Measurements from ENCODE around the gene GABRB2.

GABRB2 gene

DNA sequence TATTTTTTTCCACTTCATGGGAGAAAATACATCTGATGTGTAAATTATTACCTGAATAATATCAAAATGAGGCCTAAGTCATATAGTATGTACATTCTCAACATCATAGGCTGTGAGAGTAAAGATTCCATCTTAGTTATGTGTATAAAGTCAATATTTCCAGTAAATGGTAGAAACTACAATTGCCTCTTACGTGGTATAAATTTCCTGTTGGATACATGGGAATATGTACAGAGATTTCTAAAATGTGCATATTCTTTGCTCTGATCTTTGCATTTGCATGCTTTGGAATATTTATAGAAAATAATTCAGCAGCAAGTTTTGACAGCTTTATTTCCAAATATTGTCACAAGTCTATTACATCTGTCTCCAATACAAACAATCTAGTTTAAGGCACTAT lies 78.8 kb downstream of the GABRB2 start:
- no peak for FAIRE-seq

DNA sequence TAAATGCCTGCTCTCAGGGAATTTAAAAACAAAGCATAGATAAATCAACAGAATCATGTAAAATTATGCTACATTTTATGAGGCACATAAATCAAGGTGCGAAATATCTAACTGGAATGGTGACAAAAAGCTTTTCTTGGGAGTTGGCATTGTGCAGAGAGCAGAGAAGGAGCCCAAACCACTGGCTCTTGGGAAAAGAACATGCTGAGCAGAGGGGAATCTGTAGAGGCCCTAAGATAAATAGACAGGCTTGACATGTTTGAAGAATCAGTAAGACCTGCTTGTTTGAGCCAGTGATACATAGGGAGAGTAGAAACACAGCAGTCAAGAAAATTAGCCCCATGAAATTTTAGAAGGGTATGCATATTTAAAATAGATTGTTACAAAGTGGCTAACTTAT lies 85.8 kb downstream of the GABRB2 start:
- no peak for FAIRE-seq

DNA sequence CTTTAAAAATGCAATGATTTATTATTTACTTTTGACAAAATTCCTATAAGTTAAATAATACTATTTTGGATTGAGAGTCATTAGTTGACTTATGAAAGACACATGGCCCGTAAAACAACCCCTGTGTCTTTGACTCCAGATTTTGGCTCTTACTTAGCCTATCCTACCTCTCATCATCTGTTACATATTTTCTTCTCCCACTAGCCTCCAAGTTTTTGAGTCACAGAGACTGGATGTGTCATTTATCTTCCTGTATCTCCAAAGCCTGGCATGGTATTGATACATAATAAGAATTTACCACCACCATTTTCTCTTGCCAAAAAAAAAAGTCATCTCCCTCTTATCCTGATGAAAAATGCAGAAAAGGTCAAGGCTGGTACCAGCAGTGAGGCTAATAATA lies 99.9 kb downstream of the GABRB2 start:
- FAIRE-seq: no peak

DNA sequence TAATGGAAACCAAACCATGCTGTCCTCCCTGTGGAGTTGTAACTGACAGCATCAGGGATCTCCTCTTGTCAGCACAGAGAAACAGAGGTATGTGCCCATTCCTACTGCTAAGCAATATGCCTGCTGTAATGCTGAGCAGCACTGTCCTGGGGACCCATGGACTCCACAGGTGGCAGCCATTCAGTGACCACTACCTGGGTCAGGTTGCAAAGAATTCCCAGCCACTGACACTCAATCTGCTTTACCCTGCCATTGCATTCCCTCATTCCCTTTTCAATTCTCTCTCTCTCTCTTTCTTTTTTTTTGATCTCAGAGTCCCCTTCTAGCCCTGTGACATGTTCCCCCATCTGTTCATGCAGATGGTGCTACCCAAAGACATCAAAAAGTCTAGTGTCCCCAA lies 104.1 kb downstream of the GABRB2 start:
- FAIRE-seq: no peak

DNA sequence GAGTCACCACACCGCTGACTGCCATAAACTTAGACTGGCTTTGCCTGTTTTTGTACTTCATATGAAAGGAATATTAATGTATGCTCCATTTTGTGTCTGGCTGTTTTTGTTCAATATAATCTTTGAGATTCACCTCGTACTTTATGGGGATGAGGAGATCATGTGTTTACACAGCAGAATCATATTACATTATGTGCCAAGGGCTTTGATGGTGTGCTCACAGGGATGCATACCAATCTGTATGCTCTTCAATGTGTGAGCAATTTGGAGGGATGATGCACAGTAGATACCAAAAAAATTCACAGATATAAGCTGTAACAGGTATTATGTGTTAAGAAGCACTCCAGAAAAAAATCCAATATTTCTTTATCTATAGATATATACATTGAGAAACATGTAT lies 113.7 kb downstream of the GABRB2 start:
- no peak for FAIRE-seq

DNA sequence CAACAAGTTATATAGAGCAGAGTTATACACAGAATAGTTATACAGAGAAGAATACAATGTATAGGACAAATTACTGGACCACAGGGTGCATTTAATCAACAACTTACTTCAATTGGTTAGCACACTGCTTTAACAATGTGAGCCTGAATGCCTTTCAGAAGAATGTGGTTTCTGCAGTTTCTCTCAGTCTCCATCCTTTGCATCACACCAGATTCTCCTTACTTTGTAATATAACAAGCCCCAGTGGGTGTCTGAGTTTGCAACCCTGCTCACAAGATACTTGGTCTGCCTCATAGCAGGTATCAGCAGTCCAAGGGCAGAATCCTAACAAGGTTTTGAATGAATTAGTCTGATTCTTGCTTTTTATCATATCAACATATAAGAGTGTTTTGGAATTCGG lies 114.6 kb downstream of the GABRB2 start:
- FAIRE-seq: no peak

DNA sequence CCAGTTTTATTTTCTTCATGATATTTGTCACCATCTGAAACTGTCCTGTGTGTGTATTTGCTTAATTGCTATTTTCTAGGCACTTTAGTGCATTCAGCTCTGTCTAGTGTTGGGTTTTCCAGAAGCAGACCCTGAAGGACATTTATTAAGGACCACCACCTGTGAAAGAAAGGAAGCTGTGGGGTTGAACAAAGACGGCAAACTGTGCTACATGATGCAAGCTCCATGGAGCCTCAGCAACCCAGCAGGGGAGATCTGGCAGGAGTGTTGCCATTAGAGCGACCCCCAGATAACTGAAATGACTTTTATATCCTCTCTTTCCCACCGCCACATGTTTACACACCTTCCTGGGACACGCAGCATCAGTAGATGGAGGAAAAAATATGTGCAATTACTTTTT lies 125.5 kb downstream of the GABRB2 start:
- FAIRE-seq: no peak

DNA sequence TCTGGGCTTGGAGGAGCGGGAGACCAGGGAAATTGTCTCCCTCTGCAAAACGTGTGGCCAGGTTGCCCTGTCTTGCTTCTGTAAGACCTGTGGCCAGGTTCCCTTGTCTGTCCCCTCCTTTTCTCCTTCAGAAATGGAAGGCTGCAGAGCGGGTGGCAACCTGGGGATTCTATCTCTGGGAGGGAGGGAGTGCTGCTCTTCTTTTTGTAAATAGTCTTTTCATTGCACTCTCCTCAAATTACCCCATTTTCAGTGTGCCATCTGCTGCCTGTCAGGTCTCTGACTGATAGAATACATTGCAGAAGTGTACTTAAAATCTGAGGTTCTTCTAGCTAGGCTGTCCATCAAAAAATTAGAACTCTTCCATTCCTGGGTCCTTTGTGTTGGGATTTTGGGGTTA lies 126.0 kb downstream of the GABRB2 start:
- no peak for FAIRE-seq

DNA sequence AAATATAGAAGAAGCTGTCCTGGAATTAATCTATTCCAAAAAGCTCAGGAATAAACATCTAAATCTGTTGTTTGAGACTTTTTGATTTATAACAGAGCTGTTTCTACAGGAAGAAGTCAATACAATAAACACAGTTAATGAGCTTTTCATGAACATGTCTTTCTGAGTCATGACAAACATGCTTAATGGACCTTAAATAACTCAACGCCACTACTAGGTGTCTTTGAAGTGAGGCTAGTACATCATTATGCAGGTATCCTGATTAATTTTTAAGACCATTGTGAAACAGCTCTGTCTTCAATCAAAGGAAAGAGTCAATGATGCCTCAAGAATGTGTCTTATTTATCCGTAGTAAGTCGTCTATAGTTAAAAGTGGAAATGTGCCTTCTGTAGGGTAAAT lies 131.6 kb downstream of the GABRB2 start:
- no peak for FAIRE-seq

DNA sequence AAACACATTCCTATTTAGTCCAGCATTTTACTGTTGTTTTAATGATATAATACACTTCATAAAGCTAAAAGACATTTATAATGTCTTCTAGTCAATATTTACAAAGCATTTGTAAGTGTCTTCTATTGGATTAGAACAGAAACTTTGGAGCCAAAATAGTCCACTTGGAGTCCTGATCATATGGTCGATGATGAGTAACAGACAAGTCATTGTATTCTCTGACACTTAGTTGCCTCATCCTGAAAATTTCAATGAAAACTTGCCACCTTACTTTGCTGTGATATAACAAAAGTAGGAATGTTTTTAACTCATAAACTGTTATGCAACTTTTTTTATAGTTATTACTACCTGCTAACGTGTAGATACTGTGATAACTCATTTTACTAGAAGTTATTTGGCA lies 132.5 kb downstream of the GABRB2 start:
- FAIRE-seq: no peak

DNA sequence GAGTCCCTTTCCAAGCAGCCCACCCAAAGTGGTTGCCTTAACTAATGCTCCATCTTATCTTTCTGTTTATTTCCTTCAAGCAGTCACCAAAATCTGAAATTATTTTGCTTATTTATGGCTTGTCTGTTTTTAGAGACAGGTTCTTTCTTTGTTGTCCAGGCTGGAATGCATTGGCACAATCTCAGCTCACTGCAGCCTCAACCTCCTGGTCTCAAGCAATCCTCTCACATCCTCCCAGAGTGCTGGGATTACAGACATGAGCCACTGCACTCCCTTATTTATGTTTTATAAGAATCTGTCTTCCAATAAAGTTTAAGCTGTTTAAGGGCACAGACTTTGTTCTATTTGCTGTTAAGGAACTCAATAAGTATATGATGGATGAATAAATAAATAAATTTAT lies 133.7 kb downstream of the GABRB2 start:
- FAIRE-seq: no peak

DNA sequence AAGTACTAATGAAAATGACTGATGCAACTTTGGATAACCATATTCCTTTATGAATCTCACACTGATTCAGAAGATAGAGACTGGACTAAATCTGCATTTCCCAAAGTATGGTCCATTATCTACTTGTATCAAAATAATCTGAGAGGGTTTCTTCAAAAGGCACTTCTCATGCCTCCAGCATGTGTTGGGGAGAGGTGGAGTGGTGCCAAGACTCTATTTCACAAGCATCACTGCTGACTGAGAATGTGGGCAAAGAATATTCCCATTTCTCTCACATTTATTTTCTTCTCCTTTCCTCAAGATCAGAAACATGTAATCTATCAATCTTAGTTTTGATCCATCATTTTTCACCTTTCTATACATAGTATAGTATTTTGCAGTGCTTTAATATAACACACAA lies 135.4 kb downstream of the GABRB2 start:
- FAIRE-seq: no peak

DNA sequence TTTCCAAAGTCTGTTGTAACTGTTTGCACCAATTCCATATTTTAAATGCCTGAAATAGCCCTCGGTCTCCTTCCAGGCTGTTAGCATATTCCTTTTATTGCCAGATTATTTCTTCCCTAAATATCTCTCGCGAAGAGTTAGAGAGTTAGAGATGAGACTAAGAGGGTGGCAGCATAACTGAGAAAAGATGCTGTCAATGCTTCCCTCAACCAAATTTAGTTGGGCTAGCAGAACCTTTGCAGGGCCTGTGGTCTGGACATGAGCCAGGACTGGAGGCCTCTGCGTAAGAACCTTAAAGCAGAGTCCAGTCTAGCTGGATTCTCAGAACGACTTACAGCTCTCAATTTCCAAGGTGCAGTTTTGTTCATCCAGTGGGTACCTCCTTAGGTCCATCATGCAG lies 135.9 kb downstream of the GABRB2 start:
- FAIRE-seq: no peak

DNA sequence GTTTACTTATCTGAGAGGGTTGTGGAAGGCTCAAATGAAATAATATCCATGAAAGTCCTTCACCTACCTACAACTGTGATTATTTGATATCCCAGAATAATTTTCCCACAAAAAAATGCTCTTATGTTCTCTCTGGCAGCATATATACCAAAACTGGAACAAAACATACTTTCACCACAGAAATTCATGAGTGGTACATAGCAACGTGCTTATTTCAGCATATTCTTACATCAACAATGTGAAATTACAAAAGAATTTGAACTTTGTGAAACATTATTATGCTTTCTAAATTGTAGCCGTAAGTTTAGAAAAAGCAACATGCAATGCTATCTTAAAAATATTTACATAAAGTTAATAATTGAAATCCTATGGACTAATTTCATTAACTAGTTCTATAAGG lies 137.1 kb downstream of the GABRB2 start:
- FAIRE-seq: no peak

DNA sequence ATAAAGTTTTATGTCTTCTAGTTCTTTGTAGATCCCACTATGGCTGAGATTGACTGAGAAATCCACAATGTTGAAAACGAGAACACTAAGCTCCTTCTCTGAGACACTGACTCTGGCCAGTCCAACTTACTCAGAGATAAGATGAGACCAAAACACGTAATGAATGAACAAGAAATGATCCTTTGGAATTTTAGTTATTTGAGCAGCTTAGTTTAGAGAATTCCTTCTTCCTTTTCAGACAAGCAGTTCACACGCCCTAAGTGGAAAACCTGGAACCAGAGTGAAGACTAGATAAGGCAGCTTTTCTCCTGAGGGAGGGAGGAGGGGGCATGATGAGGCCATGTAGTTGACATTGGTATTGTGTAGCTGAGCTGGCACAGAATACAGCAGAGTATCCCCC lies 139.6 kb downstream of the GABRB2 start:
- FAIRE-seq: no peak

DNA sequence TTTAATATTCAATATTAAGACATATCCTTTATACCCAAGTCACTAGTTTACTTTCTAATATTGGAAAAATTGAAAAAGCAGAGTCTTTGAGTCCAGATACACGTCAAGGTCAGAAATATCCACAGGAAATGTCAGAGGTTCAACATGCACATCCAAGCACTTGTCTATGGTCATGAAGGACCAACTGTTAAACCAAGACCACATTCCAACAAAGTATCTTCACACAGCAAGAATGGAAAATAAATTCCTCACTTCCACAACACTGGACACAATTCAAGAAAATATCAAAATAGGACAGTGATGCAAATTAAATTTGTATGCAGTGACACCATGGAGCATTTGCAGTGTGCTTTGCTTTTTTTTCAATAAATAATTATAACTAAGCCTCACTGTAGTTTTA lies 142.5 kb downstream of the GABRB2 start:
- no peak for FAIRE-seq

DNA sequence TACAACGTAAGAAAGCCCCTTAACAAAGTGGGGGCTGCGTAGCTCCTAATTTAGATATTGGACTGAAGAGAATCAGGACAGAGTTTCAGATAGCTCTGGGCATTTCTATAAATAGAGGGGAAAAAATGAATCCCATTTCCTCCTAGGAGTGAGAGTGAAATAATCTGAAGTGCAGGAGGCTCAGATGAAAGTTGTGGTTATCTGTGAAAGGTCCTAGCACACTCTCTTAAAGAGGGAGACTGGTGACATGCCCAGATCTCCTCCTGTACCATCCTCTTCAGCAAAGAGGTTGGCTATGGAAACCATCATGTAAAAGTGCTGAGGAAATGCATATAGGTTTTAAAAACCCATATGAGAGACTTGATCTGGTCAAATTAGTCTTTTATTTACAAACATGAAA lies 143.4 kb downstream of the GABRB2 start:
- FAIRE-seq: no peak

DNA sequence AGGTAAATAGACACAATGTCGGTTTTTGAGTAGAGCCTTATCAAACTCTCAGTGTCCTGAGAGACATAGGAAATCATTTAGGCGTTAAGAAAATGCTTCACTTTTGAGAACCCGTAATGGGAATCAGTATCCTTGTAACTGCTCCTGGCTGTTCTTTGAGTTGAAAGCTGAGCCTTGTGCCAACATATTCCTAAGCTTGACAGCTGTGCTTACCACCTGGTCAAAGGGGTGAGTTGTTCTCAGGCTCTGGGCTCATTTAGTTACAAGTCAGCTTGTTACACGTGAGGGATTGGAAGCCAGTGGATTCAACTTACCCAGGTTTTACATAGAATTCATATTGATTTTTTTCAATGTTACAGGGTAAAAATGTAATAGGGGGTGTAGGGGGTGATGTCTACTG lies 145.9 kb downstream of the GABRB2 start:
- no peak for FAIRE-seq

DNA sequence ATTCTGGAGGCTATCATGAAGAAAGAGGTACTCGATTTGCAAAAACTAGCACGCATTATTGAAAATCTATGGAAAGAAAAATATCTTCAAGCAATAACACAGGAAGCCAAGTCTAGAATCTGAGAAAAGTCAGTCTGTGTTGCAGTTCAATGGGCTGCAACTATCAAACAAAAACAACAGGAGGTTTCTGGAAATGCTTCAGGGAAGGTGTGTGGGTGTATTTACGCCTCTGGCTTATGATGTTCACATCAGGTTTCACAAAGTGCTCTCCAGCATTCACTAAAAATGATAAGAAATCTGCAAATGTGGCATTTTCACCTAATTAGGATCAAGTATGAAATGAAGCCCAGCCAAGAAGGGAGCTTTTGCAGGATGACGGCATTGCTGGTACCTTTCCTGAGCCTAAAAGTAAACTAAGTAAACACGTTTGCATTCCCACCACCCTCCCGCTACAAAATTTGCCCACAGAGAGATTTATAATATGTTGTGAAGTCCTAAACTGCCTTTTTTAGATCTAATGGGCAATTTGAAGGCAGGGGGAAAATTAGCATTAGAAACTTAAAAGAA lies 146.4 kb downstream of the GABRB2 start:
- no peak for FAIRE-seq

DNA sequence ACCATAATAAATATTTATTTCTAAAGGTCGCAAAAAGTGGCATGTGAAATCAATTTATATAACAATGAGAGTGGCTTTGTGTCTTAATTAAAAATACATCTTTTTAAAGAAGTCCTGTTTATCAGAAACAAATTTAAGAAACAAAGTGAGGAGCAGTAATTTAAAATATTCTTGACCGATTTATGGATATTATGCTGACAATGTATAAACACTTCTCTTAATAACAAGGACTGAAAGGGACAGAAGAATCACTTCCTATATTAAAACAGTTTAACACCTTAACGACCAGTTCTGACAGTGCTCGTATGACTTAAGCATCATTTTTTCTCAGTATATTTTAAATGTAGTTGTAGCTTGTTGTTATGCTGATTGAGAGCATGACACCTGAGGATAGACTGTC lies 149.1 kb downstream of the GABRB2 start:
- FAIRE-seq: no peak

DNA sequence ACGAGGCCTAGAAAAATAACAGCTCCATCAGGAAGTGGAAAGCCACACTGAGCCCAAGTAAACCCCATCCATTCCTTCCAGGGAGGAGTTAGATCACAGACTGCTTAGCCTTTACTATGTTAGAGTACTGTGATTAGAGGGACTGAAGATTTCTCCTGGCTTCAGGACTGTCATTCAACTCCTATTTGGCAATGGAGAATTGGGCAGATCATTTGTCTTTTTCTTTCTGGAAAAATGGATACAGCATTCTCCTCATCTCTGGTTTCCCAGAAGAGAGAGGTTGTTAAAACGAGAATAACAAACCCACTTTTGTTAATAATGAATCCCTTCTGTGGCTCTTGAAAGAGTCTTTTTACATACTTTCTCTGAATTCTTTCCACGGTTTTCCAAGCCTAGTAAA lies 150.4 kb downstream of the GABRB2 start:
- no peak for FAIRE-seq

DNA sequence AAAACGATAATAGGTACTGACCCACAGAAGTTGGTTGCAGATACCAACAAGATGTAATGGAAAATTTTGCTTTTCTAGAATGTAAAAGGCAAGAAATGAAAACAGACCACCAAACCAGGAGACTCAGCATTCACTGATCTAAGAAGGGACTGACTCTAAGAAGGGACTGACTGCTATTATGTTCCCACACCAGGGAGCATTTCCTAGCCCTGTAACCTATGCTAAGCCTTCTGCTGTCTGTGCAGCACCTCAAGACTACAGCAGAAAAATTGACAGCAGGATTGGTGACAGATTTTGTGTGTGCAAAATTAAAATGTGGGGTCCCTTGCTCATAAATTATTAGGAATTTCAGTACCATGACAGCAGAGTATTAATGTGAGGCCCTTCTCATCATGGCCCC lies 154.8 kb downstream of the GABRB2 start:
- FAIRE-seq: no peak

DNA sequence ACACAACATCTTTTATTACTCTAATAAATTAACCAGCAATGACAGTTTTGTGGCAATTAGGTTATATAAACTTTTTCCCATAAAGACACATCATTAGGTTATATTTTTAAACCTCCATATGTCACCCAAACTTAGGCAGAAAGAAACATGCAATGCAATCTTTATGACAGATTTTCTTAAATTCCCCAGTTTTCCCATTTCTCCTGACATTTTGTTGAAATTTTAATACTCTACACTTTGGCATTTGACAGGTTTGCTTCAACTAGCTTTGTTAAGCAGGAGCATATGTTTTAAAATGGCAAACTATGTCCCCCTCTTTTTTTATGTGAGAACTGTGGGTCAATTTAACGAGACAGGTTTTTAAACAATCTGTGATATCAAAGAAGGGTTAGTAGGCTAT lies 155.5 kb downstream of the GABRB2 start:
- FAIRE-seq: no peak

DNA sequence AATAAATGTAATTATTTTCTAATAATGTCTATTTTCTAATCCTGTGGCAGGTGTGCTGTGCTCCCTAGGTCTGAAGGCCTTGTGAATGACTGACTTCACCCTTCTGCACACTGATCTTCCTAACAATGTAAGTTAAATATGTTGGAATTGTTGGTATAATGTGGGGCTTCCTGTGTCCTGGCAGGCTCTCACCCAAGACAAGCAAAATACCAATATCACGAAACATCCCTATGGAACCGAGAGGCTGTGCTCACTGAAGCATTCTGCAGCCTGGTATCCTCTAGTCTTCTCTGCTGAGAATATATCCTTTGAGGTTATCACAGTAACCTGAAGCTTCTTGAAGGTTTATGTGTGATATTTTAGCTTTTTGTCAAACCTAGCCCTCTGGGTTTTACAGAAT lies 159.4 kb downstream of the GABRB2 start:
- FAIRE-seq: no peak

DNA sequence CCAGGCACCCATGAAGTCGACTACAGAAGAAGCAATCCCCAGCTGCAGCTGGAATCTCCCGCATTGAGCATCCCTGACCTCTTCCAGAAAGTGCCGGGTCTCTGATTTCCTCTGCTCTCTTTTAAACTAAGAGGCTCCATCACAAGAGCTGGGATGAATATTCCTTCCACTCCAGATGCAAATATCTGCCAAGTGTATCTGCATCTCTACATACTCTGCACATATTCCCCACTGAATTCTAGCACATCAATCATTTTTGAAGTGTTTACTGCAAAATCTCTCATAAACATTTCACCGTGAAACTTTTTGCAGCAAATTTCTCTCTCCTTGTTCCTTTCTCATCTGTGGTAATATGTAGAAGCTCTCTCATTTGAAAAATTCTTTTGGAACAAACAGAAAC lies 161.5 kb downstream of the GABRB2 start:
- no peak for FAIRE-seq

DNA sequence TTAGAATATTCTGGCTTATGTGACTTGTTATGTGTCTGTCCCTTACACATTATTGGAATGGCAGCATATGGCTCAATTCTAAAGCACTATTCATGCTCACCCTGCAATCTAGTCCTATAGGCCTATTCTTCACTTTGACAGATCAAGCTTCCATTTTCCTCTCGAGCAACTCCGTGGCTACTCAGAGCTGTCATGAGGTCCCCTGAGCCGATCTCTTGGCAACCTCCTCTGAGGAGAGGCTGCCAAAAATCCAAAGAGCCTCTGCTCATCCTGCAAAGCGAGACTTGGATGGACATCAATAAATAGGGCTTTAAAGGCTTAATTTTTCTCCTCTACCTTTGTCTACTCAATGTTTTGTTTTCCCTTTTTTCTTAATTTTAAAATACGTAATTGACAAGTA lies 163.8 kb downstream of the GABRB2 start:
- FAIRE-seq: no peak
